ENCODE results near the gene EPB41L4A. TPM values are rescaled to one million over a fixed set of nuclear protein-coding genes. Genes with fewer than 3 reads are reported as not detected.

Gene EPB41L4A
- total and polyA plus RNA-seq, 9 donors = 3.3 to 9.1 (median 6.1) TPM

DNA sequence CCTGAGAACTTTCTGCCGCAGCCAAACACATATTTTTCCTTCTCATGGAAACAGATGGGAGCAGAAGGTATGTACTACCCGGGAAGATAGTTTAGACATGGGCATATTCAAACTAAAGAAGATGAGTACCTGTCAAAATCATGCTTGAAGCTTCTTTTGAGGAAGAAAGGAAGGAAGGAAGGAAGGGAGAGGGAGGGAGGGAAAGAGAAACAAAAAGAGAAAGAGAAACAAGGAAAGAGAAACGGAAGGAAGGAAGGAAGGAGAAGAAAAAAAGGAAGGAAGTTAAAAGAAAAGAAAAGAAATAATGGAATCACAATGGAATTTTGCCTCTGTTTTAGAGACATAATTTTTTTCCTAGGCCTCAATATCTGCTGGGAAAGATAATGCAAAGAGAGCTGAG, 34.6 kb downstream of the EPB41L4A start:
- H3K4me1 ChIP-seq (ENCODE audit: control insufficient read depth, insufficient read depth, low read length) = no peaks in the 10 kb centered on the region
- H3K4me3 ChIP-seq (ENCODE audit: low read length) = no peak overlapping the region
- H3K9me3 ChIP-seq (replicated peaks; ENCODE audit: control insufficient read depth, low read depth, low read length) = no peaks in the 10 kb centered on the region
- WGBS (ENCODE audit: insufficient coverage) = 80% methylated on average over 2 of the region's 3 CpGs
- no peak overlapping the region for H3K27ac ChIP-seq (ENCODE audit: low read length)
- DNase-seq = no peak
- no peaks in the 10 kb centered on the region for H3K36me3 ChIP-seq (ENCODE audit: control insufficient read depth, insufficient read depth, low read length)
- no peaks in the 10 kb centered on the region for H3K27me3 ChIP-seq (ENCODE audit: control insufficient read depth, insufficient read depth, low read length)

DNA sequence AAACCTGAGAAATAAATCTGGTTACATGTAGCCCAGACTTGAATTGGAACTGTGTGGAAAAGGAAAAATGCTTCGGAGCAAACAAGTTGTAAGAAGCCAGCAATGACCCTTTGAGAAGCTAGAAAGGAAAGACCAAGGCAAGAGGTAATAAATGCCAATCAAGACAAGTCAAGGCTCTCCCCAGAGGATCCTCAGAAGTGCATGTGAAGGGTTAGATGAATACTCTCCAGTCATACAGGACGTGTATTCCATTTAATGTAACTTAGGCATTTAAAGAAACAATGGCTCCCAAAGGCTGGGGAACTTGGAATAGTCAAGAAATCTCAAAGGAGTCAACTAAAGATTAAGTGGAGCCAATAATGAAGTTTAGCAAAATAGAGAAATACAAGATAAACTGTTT, 36.2 kb downstream of the EPB41L4A start:
- H3K9me3 ChIP-seq (replicated peaks; ENCODE audit: control insufficient read depth, low read depth, low read length) = no peaks in the 10 kb centered on the region
- H3K27me3 ChIP-seq (ENCODE audit: control insufficient read depth, insufficient read depth, low read length) = no peaks in the 10 kb centered on the region
- no peak overlapping the region for H3K27ac ChIP-seq (ENCODE audit: low read length)
- H3K4me1 ChIP-seq (ENCODE audit: control insufficient read depth, insufficient read depth, low read length) = no peaks in the 10 kb centered on the region
- no peak for DNase-seq
- 100% methylated on average over 1 of the region's 2 CpGs for WGBS (ENCODE audit: insufficient coverage)
- no peak overlapping the region for H3K4me3 ChIP-seq (ENCODE audit: low read length)
- no peaks in the 10 kb centered on the region for H3K36me3 ChIP-seq (ENCODE audit: control insufficient read depth, insufficient read depth, low read length)

DNA sequence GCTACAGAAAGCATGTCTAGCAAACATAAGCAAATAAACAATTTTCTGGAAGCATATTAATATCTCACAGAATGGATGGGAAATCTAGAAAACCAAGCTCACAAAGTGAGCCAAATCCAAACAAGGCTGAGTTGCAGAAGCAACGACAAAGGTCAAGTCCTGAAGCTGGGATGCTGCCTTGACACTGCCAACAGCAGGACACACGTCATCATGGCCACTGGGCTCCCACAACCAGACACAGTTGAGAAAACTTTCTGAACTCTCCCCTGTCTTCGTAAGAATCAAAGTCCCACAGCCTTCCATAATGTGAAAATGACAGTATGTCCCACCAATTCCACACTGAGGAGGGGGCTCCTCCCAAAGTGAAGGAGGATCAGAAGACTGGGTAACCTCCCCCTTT, 37.6 kb downstream of the EPB41L4A start:
- H3K27me3 ChIP-seq (ENCODE audit: control insufficient read depth, insufficient read depth, low read length) = no peaks in the 10 kb centered on the region
- H3K4me1 ChIP-seq (ENCODE audit: control insufficient read depth, insufficient read depth, low read length) = no peaks in the 10 kb centered on the region
- no peak for DNase-seq
- no peak overlapping the region for H3K27ac ChIP-seq (ENCODE audit: low read length)
- no peak overlapping the region for H3K4me3 ChIP-seq (ENCODE audit: low read length)
- no peaks in the 10 kb centered on the region for H3K9me3 ChIP-seq (replicated peaks; ENCODE audit: control insufficient read depth, low read depth, low read length)
- H3K36me3 ChIP-seq (ENCODE audit: control insufficient read depth, insufficient read depth, low read length) = no peaks in the 10 kb centered on the region
- WGBS (ENCODE audit: insufficient coverage) = 71% methylated on average over 1 of the region's 3 CpGs

DNA sequence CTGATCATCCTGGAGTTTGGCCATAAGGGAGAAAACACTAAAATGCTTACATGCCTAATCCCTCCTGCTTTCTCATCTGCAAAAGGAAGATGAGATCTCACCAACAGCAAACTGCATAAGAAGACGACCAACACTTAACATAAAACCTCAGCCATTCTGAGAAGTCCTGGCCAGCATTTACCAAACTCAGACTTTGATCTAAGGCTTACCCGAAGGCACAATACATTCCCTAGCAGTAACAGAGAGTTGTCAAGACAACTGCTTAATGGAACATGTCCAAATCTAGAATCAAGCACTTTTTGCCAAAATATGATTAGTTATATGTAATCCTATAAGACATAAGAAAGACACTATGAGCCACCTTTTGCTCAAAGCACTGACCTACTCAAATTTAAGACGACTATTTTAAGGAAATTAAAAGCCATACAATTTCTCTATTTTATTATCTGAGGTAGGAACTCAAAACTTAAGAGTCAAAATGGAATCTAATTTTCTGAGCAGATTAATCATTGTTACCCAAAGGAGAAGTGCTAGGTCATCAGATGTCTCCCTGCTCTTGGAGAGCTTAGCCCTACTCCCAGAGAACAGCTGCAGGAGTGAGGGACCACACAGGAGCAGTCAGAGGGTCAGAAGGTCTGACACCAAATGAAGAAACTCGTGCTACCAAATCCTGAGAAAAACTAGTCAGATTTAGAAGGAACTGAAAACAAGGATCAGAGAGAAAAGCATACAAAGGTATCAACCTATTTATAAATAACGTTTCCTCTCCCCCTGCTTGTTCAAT, 39.3 kb downstream of the EPB41L4A start:
- Histone ChIP-seq H3K9me3 (replicated peaks; ENCODE audit: control insufficient read depth, low read depth, low read length) (no peaks in the 10 kb centered on the region), H3K27me3 (ENCODE audit: control insufficient read depth, insufficient read depth, low read length) (no peaks in the 10 kb centered on the region), H3K36me3 (ENCODE audit: control insufficient read depth, insufficient read depth, low read length) (no peaks in the 10 kb centered on the region), H3K27ac (ENCODE audit: low read length) (no peak overlapping the region), H3K4me1 (ENCODE audit: control insufficient read depth, insufficient read depth, low read length) (no peaks in the 10 kb centered on the region), H3K4me3 (ENCODE audit: low read length) (no peak overlapping the region)
- 67% methylated on average over 1 of the region's 5 CpGs for WGBS (ENCODE audit: insufficient coverage)
- DNase-seq = peak; percentile 10

DNA sequence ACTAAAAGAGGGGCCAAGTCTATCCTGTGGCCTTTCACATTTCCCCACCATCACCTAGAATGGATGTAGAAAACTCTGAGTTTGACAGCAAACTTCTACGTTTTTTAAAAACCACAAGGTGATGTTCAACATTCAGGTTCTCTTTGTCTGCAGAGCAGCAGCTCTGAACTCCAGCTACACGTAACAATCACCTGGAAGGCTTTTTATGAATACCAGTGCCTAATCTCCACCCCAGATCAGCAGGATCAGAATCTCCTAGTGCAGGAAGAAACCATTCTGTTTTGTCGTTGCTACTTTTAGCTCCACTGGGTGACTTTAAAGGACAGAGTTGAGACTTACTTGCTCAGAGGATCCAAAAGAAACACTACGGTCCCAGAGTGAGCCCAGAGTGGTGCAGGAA, 44.3 kb downstream of the EPB41L4A start:
- no peaks in the 10 kb centered on the region for H3K9me3 ChIP-seq (replicated peaks; ENCODE audit: control insufficient read depth, low read depth, low read length)
- H3K4me3 ChIP-seq (ENCODE audit: low read length) = no peak overlapping the region
- H3K36me3 ChIP-seq (ENCODE audit: control insufficient read depth, insufficient read depth, low read length) = no peaks in the 10 kb centered on the region
- WGBS (ENCODE audit: insufficient coverage) = 74% methylated on average over 3 of the region's 4 CpGs
- no peaks in the 10 kb centered on the region for H3K4me1 ChIP-seq (ENCODE audit: control insufficient read depth, insufficient read depth, low read length)
- no peak for DNase-seq
- no peaks in the 10 kb centered on the region for H3K27me3 ChIP-seq (ENCODE audit: control insufficient read depth, insufficient read depth, low read length)
- H3K27ac ChIP-seq (ENCODE audit: low read length) = no peak overlapping the region

DNA sequence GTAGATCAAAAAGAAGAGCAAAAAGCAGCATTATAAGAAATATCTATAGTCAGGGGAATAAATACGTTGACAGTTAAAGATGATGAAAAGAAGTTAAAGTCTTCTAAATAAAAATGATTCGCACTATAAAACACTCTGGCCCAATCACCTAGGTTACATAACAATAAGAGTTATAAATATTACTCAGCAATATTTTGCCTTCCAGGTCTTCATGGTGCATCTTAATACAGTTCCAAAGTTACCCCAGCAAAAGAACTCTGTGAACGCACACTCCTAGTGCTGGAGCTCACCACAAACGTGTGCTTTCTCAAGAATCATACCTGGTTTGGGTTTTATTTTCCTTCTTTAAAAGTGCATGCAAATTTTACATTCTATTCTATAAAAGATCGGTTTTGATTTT, 44.7 kb downstream of the EPB41L4A start:
- no peaks in the 10 kb centered on the region for H3K27me3 ChIP-seq (ENCODE audit: control insufficient read depth, insufficient read depth, low read length)
- no peaks in the 10 kb centered on the region for H3K9me3 ChIP-seq (replicated peaks; ENCODE audit: control insufficient read depth, low read depth, low read length)
- no peaks in the 10 kb centered on the region for H3K36me3 ChIP-seq (ENCODE audit: control insufficient read depth, insufficient read depth, low read length)
- no CpG with 5 or more reads among the region's 5 CpGs for WGBS (ENCODE audit: insufficient coverage)
- no peak for DNase-seq
- no peaks in the 10 kb centered on the region for H3K4me1 ChIP-seq (ENCODE audit: control insufficient read depth, insufficient read depth, low read length)
- no peak overlapping the region for H3K4me3 ChIP-seq (ENCODE audit: low read length)
- H3K27ac ChIP-seq (ENCODE audit: low read length) = no peak overlapping the region

DNA sequence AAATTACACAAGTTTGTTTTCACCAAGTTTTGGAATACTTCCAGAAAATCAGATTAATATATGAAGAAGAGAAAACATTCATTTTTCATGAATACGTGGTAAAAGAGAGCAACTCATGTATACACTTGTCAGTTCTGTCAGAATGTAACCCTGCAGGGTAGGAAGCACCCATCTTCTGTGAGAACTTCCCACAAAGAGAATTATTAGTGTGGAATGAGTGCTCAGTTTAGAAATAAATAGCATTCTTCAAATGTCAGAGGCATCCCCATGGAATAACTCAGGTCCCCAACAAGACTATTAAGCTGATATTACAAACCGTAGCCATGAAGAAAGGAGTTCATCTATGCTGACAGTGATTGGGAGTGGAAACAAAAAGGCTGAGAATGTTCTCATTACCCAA, 45.2 kb downstream of the EPB41L4A start:
- no peaks in the 10 kb centered on the region for H3K4me1 ChIP-seq (ENCODE audit: control insufficient read depth, insufficient read depth, low read length)
- DNase-seq = no peak
- no CpG with 5 or more reads among the region's 2 CpGs for WGBS (ENCODE audit: insufficient coverage)

DNA sequence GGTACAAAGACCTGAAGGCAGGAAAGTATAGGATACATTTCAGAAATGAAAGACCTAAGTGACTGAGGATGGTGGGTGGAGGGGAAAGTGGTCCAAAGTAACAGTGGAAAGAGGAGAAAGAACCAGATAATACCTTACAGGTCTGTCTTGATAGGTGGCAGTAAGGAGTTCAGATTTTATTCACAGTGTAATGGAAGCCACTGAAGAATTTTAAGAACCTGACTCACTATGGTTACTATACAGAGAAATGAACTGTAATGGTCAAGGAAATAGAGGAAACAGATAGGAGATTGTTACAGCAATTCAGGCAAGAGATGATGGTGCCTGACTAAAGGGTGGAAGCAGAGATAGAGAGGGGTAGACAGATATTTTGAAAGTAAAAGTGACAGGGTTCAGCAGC, 46.5 kb downstream of the EPB41L4A start:
- Histone ChIP-seq H3K36me3 (ENCODE audit: control insufficient read depth, insufficient read depth, low read length) (no peaks in the 10 kb centered on the region), H3K4me3 (ENCODE audit: low read length) (no peak overlapping the region), H3K4me1 (ENCODE audit: control insufficient read depth, insufficient read depth, low read length) (no peaks in the 10 kb centered on the region), H3K9me3 (replicated peaks; ENCODE audit: control insufficient read depth, low read depth, low read length) (no peaks in the 10 kb centered on the region), H3K27ac (ENCODE audit: low read length) (no peak overlapping the region), H3K27me3 (ENCODE audit: control insufficient read depth, insufficient read depth, low read length) (no peaks in the 10 kb centered on the region)
- no peak for DNase-seq

More for the DNA sequence above, 45.2 kb downstream of the EPB41L4A start:
- Histone ChIP-seq H3K27ac (ENCODE audit: low read length) (no peak overlapping the region), H3K4me3 (ENCODE audit: low read length) (no peak overlapping the region), H3K27me3 (ENCODE audit: control insufficient read depth, insufficient read depth, low read length) (no peaks in the 10 kb centered on the region), H3K36me3 (ENCODE audit: control insufficient read depth, insufficient read depth, low read length) (no peaks in the 10 kb centered on the region), H3K9me3 (replicated peaks; ENCODE audit: control insufficient read depth, low read depth, low read length) (no peaks in the 10 kb centered on the region)

DNA sequence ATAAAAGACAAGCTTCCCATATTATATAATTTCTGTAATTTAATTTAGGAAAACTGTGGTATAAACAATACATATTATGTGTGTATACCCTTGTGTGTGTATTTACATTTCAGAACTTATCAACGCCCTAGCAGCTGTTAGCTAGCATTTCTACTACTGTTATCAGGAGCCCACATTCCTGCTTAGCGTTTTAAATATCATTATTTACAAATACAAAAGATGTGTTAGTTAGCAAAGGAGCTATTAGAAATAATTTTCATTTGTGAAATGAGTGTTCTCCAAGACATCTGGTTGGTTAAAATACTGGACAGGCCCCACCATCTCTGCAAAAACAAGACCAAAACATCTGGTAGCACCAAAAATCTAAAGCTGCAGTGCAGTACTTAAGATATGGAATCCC, 48.0 kb downstream of the EPB41L4A start:
- no peak overlapping the region for H3K27ac ChIP-seq (ENCODE audit: low read length)
- H3K4me1 ChIP-seq (ENCODE audit: control insufficient read depth, insufficient read depth, low read length) = no peaks in the 10 kb centered on the region
- no peaks in the 10 kb centered on the region for H3K27me3 ChIP-seq (ENCODE audit: control insufficient read depth, insufficient read depth, low read length)
- no peak overlapping the region for H3K4me3 ChIP-seq (ENCODE audit: low read length)
- DNase-seq = no peak
- WGBS (ENCODE audit: insufficient coverage) = no CpG with 5 or more reads among the region's 2 CpGs
- H3K9me3 ChIP-seq (replicated peaks; ENCODE audit: control insufficient read depth, low read depth, low read length) = no peaks in the 10 kb centered on the region
- no peaks in the 10 kb centered on the region for H3K36me3 ChIP-seq (ENCODE audit: control insufficient read depth, insufficient read depth, low read length)

DNA sequence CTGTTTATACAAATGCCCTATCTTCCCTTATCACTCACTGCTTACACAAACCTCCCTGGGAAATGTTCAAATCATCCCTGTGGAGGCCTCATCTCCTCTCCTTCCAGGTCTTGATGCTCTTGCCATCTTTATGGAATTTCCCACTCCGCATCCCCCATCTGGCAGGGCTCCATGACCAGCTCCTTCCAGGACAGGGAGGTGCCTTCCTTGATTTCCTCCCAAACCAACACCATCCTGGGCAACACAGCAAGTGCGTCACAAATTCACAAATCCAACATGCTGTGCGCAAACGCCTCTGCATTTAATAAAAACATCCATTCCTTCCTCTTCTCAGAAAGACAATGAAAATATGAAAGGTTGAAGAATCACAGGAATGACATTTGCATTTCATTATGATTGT, 51.7 kb downstream of the EPB41L4A start:
- H3K27ac ChIP-seq (ENCODE audit: low read length) = no peak overlapping the region
- no peaks in the 10 kb centered on the region for H3K9me3 ChIP-seq (replicated peaks; ENCODE audit: control insufficient read depth, low read depth, low read length)
- no peaks in the 10 kb centered on the region for H3K36me3 ChIP-seq (ENCODE audit: control insufficient read depth, insufficient read depth, low read length)
- no peak for DNase-seq
- no peaks in the 10 kb centered on the region for H3K4me1 ChIP-seq (ENCODE audit: control insufficient read depth, insufficient read depth, low read length)
- no peak overlapping the region for H3K4me3 ChIP-seq (ENCODE audit: low read length)
- 100% methylated on average over 1 of the region's 4 CpGs for WGBS (ENCODE audit: insufficient coverage)
- no peaks in the 10 kb centered on the region for H3K27me3 ChIP-seq (ENCODE audit: control insufficient read depth, insufficient read depth, low read length)

DNA sequence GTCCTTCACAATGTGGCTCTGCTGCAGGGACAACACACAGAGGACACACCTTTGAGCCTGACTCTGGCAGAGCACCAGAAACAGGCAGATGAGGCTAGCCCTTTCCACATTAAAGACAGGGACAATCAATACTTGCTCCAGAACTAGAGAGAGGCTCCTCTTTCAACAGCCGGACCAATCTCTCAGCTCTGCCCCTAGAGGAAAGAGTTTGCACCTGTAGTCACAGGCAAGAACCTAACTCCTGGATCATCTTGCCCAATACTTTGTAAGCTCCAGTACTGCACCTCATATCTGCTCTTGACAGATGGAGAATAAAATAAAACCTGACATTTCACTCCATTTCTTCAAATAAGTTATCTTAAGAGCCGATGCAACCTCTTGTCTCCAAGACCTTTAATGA, 52.1 kb downstream of the EPB41L4A start:
- H3K4me1 ChIP-seq (ENCODE audit: control insufficient read depth, insufficient read depth, low read length) = no peaks in the 10 kb centered on the region
- H3K27ac ChIP-seq (ENCODE audit: low read length) = no peak overlapping the region
- no peak overlapping the region for H3K4me3 ChIP-seq (ENCODE audit: low read length)
- 92% methylated on average over 1 of the region's 2 CpGs for WGBS (ENCODE audit: insufficient coverage)
- no peaks in the 10 kb centered on the region for H3K27me3 ChIP-seq (ENCODE audit: control insufficient read depth, insufficient read depth, low read length)
- DNase-seq = no peak
- H3K36me3 ChIP-seq (ENCODE audit: control insufficient read depth, insufficient read depth, low read length) = no peaks in the 10 kb centered on the region
- no peaks in the 10 kb centered on the region for H3K9me3 ChIP-seq (replicated peaks; ENCODE audit: control insufficient read depth, low read depth, low read length)
